ENCODE data around the gene QPCTL. TPM values are rescaled to one million over a fixed set of nuclear protein-coding genes. Genes with fewer than 3 reads are reported as not detected.

QPCTL gene
- total RNA-seq, 1 experiment from 2014 or later: 13.7 TPM

DNA sequence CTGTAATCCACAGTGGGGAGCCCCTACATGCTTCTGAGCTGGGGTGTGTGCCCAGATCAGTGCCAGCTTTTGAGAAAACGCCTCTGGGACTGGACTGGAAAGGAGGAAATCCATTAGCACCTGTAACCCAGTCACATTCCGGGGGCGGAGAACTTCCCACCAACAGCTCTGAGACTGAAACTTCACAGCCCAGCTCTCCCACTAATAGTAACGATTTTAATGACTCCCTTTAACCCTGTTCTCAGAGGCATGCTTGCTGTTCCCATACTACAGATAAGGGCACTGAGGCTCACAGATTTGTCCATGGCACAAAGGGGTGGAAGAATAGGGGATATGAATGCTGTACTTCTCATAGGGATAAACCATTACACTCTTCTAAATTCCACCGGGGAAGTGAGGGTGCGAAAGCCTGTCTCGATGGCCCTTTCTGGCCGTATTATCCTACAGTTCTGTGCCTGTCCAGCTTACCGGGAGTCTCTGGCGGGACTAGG is 37.4 kb downstream of the QPCTL start:
- Histone ChIP-seq H2BK120ac (ENCODE audit: low read depth, low read length, poor library complexity, severe bottlenecking) (no peak overlapping the region), H3K79me2 (ENCODE audit: insufficient read depth, low read length) (peaks cover 4% of the 10 kb centered on the region; the same call in 1 of the 2 replicates), H3K4ac (ENCODE audit: low read depth, low read length) (no peak overlapping the region), H3K23ac (ENCODE audit: insufficient read length, low read depth, low read length) (no peak overlapping the region), H3K56ac (ENCODE audit: insufficient read length, low read depth, low read length) (peak overlapping the region; percentile 20), H2BK15ac (ENCODE audit: low read depth, low read length) (no peak overlapping the region), H3K9ac (ENCODE audit: extremely low read depth, insufficient read length, low read length) (peak overlapping the region; percentile 76), H2BK12ac (ENCODE audit: insufficient read length, low read depth, low read length) (no peak overlapping the region), H2AFZ (ENCODE audit: low read length) (no peak overlapping the region), H2BK20ac (ENCODE audit: low read depth, low read length, poor library complexity, severe bottlenecking) (no peak overlapping the region), H3K9me3 (ENCODE audit: control insufficient read depth, low read depth, low read length) (no peaks in the 10 kb centered on the region), H2AK5ac (ENCODE audit: insufficient read length, low read length) (no peak overlapping the region), H3K27me3 (ENCODE audit: insufficient read depth, low read length) (no peaks in the 10 kb centered on the region), H3K79me1 (ENCODE audit: insufficient read depth, low read depth, low read length, poor library complexity, severe bottlenecking) (peaks cover 7% of the 10 kb centered on the region), H4K91ac (ENCODE audit: insufficient read length, low read depth, low read length) (no peak overlapping the region), H4K20me1 (ENCODE audit: control insufficient read depth, insufficient read depth, insufficient read length) (no peaks in the 10 kb centered on the region), H4K5ac (ENCODE audit: insufficient read length, low read depth, low read length) (no peak overlapping the region), H3K4me1 (ENCODE audit: insufficient read depth, low read length) (no peaks in the 10 kb centered on the region), H2BK5ac (ENCODE audit: insufficient read length, low read length) (no peak overlapping the region), H4K8ac (replicated peaks; ENCODE audit: insufficient read length, low read depth, low read length) (no peak overlapping the region), H3T11ph (ENCODE audit: low read length) (no peak overlapping the region), H3K23me2 (ENCODE audit: insufficient read length, low read depth, low read length, poor library complexity, severe bottlenecking) (no peaks in the 10 kb centered on the region), H3K4me2 (ENCODE audit: insufficient read depth, insufficient read length, low read length) (peak overlapping the region; percentile 78), H3K27ac (ENCODE audit: insufficient read length, low read depth, low read length) (no peak overlapping the region), H3K14ac (ENCODE audit: insufficient read depth, low read length) (peak overlapping the region; percentile 79; the same call in 1 of the 2 replicates), H3K18ac (ENCODE audit: insufficient read length, low read depth, low read length) (no peak overlapping the region)
- Mint-ChIP-seq H3K36me3 (ENCODE audit: insufficient read depth in 1 of 3, low read depth in 3 of 3) (peaks cover 0 to 2% (median 0%) of the 10 kb centered on the region in 3 experiments; a peak in 1 of 7 replicates), H3K27ac (peak overlapping the region; percentile 33 to 98 (median 81); a peak in 5 of 7 replicates), H3K27me3 (ENCODE audit: low read depth) (no peaks in the 10 kb centered on the region), H3K9me3 (no peaks in the 10 kb centered on the region), H3K4me3 (peak overlapping the region; percentile 96 to 97), H3K4me1 (peaks cover 13 to 19% of the 10 kb centered on the region in 2 experiments)
- TF ChIP-seq, protein P1, sequence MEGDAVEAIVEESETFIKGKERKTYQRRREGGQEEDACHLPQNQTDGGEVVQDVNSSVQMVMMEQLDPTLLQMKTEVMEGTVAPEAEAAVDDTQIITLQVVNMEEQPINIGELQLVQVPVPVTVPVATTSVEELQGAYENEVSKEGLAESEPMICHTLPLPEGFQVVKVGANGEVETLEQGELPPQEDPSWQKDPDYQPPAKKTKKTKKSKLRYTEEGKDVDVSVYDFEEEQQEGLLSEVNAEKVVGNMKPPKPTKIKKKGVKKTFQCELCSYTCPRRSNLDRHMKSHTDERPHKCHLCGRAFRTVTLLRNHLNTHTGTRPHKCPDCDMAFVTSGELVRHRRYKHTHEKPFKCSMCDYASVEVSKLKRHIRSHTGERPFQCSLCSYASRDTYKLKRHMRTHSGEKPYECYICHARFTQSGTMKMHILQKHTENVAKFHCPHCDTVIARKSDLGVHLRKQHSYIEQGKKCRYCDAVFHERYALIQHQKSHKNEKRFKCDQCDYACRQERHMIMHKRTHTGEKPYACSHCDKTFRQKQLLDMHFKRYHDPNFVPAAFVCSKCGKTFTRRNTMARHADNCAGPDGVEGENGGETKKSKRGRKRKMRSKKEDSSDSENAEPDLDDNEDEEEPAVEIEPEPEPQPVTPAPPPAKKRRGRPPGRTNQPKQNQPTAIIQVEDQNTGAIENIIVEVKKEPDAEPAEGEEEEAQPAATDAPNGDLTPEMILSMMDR (conservative IDR thresholded peaks at IDR 0.05): no peak
- no peak for DNase-seq
- no CpG with 5 or more reads among the region's 10 CpGs for WGBS (ENCODE audit: extremely low coverage, insufficient read length, low lambda C conversion rate)
